Measurements from ENCODE around the gene CRPPA.

DNA sequence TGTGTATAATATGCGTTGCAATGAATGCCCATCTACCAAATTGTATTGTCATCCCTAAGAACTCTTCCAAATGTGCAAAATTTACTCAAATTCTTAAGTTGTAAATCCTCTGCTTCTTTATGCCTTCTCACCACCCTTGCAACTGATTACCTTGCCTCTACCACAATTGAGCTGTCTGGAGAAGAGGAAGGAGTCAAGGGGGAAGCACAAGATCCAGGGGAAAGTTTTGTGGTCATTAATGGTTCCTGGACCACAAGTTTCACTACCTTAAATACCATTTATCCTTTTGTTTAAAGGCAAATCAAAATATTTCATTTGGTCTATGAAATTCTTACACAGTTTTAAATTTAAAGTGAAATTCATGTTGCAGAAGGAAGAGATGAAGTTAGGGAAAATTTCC is 16.7 kb downstream of the CRPPA start:
- TF ChIP-seq, protein P1, sequence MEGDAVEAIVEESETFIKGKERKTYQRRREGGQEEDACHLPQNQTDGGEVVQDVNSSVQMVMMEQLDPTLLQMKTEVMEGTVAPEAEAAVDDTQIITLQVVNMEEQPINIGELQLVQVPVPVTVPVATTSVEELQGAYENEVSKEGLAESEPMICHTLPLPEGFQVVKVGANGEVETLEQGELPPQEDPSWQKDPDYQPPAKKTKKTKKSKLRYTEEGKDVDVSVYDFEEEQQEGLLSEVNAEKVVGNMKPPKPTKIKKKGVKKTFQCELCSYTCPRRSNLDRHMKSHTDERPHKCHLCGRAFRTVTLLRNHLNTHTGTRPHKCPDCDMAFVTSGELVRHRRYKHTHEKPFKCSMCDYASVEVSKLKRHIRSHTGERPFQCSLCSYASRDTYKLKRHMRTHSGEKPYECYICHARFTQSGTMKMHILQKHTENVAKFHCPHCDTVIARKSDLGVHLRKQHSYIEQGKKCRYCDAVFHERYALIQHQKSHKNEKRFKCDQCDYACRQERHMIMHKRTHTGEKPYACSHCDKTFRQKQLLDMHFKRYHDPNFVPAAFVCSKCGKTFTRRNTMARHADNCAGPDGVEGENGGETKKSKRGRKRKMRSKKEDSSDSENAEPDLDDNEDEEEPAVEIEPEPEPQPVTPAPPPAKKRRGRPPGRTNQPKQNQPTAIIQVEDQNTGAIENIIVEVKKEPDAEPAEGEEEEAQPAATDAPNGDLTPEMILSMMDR (IDR thresholded peaks at IDR 0.05) = no peak
- TF ChIP-seq POLR2A (IDR thresholded peaks at IDR 0.05) = no peak
